GM18526 (cell line): ENCODE data around the gene TDRKH.

Source experiments
- POLR2A ChIP-seq: IDR thresholded peaks from 3 replicates; pipeline ENCODE4 v1.6.1; 2011; ENCODE audit not compliant: insufficient read length; ENCODE audit errors: extremely low read depth

TDRKH gene

DNA sequence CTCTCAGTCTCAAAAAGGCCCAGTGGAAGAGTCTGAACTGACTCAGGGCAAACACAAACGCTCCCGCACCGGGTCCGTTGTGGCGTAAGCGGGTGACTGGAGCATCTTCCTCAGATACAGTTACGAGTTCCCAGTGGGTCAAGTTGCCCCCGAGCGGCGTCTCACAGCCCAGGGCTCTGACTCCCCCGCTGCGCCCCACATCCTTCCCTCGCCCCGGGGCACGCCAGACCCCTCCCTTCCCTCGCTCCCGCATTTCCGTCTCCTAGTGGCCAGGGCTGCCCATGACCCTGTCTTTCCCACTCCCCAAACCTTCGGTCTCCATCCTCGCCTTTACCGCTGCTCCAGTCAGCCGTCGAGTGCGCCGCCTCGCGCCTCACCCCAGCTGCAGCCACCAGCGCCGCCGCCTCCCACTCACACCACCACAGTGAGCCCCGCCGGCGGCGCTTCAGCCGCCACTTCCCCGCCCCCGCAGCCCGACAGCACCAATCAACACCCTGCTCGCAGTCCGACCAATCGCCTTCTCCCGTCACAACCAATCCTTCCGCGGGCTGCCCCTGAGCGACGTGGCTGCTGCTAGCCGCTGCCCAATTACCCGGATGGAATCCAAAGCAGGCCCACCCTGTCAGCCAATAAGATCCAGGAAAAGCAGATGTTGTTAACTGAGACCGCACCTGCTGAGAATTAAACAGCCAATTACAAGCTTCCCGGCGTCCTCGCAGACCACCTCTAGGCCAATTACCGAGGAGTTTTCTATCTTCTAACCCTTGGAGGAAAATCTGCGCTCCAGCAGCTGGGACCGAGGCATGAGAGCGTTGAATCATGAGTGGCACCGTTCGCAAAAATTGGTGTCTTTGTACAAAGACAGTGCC is at the start of gene TDRKH:
Gene TDRKH (minus strand): TSS at position 430 of the 869 bp plus-strand sequence. CDS start 7,478 bp downstream, outside the sequence.
- TF ChIP-seq POLR2A = peak; percentile 24

DNA sequence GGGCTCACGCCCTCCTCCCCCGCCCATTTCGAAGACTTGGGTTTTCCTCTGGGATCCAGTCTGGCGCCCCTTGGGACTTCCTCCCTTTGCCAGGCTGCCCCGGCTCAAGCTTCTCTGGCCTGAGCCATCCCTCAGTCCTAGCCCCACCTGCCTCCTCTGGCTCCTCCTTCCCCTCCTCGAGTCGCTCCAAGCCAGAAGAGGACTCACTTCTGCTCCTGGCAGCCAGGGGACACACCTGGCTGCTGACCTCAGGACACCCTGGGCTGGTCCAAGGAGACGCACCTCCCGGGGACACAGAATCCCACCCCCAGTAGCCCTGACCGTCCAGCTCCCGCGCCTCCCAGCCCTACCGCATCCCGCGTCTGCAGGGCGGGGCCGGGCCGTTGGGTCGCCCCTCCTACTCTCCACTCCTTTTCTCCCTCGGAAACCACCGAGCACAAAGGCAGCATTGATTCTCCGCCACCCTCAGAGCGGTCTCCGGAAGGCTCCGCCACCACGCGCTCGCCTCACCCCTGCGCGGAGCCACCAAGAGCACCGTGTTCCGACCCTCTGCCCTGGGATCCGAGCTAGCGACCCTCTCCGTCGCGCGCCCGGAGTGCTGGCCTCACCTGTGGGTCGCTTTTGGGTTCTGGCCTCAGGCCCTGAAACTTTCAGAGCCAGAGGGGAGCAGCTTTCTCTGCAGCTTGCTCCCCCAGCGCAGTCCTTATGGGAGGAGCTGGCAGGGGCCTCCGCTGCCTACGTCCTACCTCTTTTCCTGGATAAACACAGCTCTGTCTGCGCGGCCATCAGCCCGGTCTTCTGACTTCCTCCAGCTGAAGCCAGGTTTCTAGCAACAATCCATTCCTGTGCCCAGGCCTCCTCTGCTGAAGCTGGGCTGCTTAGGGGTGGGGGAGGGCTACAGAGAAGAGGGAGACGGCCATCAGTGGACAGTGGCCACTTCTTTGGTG is 49.4 kb upstream of the TDRKH start, which contains the start of gene C2CD4D:
Gene C2CD4D (minus strand): TSS at position 364 of the 947 bp plus-strand sequence. CDS start 831 bp downstream, outside the sequence.
- TF ChIP-seq POLR2A = peak; percentile 19

DNA sequence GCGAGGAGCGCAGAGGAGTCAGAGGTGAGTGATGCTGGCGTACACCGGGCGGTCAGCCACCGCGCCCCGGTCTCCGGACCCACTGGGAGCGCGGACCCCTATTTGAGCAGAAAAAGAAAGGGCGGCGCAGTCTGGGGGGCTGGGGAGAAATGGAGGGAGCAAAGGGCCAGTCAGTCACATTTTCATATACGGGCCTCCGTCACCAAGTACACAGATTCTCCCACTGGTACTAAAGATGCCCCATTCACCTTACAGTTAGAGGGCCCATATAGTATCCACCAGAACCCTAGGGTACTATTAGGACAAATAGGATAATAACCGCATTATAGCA is 48.7 kb upstream of the TDRKH start:
- TF ChIP-seq POLR2A = no peak

DNA sequence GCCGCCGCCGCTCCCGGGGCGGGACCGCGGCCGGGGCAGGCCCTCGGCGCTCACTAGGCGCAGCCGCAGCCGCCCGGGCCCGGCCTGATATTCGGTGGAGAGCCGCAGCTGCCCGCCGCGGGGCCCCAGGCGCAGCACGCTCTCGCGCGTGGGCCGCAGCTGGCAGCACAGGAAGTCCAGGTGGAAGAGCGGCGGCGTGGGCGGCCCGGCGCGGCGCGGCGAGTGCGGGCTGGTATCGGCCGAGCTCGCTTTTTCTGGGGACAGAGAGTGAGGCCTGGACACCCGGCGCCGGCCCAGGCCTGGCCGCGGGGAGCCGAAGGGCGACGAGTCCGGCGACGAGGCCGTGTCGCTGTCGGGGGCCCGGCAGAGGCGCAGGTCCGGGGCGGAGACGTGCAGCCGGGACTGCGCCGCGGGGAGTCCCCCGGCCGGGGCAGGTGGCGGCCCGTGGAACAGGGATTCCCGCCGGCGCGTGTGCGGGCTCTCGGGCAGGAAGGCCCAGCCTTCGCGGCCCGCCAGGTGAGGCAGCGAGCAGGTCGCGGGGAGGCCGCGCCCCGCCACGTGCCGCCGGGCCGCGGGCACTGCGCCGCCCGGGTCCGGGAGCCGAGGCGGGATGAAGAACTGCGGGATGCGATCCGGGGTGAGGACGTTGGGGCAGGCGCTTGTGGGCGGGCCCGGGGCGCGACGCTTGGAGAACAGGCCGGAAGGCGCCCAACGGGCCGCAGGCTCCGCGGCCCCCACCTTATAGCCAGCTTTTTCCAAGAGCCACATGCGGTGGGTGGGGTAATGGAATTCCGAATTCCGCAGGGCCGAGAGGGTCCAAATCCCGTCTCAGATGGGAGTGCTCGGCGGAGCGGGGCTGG is 48.2 kb upstream of the TDRKH start:
- no peak for TF ChIP-seq POLR2A

DNA sequence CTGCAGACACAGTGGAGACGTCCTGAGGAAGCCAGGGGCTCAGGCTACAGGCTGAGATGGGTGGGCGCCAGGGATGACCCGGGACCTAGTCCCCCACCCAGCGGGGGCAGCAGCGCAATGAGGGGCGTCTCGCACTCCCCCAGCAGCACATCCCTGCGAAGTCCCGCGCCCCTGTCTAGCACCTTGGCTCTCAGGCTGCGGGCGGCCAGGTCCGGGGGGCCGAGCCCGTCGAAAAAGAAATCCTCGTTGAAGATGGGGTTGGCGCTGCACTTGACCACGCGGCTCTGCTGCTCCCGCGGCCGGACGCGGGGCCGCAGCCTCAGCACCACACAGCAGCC is 47.6 kb upstream of the TDRKH start:
- TF ChIP-seq POLR2A = no peak

DNA sequence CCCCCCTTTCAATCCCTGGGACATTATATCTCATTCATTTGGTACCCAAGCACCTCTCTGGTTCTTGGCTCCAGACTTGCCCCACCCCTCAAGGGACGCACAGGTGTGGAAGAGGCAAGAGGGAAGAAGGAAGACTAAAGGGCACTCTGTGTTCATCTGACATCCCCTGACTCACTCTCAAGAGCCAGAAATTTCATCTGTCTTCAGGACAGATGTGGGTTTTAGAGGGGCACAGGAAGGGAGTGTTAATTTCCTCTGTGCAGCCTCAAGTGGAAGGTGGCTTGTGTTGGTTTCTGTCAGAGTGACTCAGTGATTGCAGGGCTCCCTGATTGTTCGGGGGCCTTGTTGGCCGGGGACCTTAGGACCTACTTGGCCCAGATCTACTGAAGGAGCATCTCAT is 46.9 kb upstream of the TDRKH start:
- TF ChIP-seq POLR2A = no peak

GRCh38 chr1:151835596-151835995 is 45.3 kb upstream of the TDRKH start:
- TF ChIP-seq POLR2A = no peak

DNA sequence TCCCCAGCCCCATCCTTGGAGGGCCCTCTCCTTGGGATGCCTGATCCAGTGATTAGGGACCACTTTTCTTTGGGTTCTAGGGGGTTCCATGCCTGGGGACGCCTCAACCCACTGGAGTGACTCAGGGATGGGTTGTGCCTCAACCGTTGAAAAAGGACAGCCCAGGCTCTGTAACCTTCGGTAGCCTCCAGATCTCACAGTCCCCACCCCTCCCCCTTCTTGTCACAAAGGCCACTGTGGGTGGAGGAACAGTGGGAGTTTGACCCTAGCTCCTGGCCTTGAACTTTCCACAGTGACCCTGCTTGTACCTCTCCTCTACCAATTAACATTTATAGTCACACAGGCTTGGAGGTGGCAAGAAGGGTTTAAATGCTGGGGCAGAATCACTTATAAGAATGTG is 43.9 kb upstream of the TDRKH start:
- no peak for TF ChIP-seq POLR2A

- no peak for TF ChIP-seq POLR2A
These were observed 43.0 kb upstream of the TDRKH start for GRCh38 chr1:151833172-151833900.

DNA sequence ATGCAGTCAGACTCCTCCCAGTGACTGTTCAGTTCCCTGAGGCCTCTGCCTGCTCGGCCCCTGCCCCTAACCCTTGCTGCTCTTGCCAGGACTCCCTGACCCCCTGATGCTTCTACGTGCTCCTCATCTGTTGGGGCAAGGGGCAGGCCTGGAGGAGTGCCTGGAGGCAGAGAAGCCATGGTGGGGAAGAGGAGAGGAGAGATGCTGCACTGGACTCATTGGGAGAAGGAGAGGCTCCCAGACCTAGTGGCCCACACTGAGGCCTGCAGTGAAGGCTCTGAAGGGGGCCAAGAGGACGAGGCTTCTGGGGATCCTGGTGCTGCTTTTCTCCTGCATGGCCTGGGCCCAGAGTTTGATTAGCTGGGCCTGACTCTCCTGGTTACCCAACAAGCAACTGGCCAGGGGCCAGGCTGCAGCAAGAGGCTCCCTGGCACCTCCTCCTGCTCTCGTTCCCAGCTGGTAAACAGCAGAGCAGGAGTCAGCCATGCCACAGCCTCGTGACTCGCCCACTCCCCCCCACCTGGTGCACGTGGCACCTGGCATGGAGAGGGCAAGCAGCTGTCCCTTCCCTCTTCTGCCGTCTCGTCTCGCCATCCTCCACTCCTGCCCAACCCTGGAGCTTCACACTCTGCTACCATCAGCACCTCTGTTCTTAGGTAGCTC is 42.1 kb upstream of the TDRKH start:
- no peak for TF ChIP-seq POLR2A

DNA sequence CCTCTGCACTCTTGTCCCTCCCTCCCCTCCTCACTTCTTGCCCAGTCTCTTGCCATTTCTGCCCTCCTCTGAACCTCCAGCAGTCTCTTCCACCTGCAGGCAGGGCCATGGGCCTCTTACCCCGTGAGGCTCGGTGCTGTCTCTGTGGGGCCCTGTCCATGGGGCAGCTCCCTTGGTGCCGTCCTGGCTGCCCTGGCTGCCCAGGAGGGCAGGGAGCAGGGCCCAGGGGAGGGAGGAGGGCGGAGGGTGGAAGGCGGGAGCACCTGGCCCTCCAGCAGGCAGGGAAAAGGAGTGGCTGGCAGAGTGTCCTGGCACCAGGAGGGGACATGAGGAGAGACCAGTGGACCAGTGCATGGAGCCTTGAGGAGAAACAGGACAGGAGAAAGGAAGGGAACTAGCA is 41.3 kb upstream of the TDRKH start, which contains the start of gene RORC:
Gene RORC (minus strand): TSS at position 198 of the 400 bp plus-strand sequence. CDS start 38 bp downstream, at position 160.
- TF ChIP-seq POLR2A = no peak

- TF ChIP-seq POLR2A = no peak
These were observed 40.9 kb upstream of the TDRKH start for GRCh38 chr1:151831256-151831591.

- no peak for TF ChIP-seq POLR2A
These were observed 39.8 kb upstream of the TDRKH start for GRCh38 chr1:151830055-151830454.
